ENCODE results near the gene SND1.

The SND1 gene

DNA sequence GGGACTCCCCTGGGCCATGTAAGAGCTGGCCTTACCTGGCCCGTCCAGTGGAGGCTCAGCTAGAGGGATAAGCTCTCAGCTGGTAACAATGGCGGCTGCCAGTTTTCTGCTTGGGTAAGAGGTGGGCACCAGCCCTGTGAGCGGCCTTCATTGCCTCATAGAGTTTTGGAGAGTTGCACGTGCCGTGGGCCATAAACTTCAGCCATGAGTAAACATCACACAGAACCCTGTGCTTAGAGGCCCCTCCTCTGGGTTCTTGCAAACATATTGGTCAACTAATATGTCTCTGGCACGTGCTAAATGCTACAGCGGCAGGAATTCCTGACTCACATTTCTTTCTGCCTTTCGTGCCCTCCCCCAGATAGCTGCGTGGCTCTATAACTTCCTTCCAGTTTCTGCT, 485.2 kb downstream of the SND1 start:
- TF ChIP-seq, protein P1, sequence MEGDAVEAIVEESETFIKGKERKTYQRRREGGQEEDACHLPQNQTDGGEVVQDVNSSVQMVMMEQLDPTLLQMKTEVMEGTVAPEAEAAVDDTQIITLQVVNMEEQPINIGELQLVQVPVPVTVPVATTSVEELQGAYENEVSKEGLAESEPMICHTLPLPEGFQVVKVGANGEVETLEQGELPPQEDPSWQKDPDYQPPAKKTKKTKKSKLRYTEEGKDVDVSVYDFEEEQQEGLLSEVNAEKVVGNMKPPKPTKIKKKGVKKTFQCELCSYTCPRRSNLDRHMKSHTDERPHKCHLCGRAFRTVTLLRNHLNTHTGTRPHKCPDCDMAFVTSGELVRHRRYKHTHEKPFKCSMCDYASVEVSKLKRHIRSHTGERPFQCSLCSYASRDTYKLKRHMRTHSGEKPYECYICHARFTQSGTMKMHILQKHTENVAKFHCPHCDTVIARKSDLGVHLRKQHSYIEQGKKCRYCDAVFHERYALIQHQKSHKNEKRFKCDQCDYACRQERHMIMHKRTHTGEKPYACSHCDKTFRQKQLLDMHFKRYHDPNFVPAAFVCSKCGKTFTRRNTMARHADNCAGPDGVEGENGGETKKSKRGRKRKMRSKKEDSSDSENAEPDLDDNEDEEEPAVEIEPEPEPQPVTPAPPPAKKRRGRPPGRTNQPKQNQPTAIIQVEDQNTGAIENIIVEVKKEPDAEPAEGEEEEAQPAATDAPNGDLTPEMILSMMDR (conservative IDR thresholded peaks at IDR 0.05; ENCODE audit: low read length) = no peak
- H3K4me3 ChIP-seq (ENCODE audit: low read length) = no peak overlapping the region
- peak; percentile 83 for DNase-seq (ENCODE audit: low read depth)

DNA sequence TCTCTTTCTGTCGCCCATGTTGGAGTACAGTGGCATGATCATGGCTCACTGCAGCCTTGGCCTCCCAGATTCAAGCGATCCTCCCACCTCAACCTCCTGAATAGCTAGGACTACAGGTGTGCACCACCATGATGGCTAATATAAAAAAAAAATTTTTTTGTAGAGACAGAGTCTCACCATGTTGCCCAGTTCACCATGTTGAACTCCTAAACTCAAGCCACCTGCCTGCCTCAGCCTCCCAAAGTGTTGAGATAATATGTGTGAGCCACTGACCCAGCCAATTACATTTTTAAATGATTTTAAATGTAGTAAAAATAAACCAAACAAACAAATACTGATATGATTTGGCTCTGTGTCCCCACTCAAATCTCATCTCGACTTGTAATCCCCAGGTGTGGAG, 487.4 kb downstream of the SND1 start:
- TF ChIP-seq, protein P1 (conservative IDR thresholded peaks at IDR 0.05; ENCODE audit: low read length) = no peak
- DNase-seq (ENCODE audit: low read depth) = no peak
- no peak overlapping the region for H3K4me3 ChIP-seq (ENCODE audit: low read length)

DNA sequence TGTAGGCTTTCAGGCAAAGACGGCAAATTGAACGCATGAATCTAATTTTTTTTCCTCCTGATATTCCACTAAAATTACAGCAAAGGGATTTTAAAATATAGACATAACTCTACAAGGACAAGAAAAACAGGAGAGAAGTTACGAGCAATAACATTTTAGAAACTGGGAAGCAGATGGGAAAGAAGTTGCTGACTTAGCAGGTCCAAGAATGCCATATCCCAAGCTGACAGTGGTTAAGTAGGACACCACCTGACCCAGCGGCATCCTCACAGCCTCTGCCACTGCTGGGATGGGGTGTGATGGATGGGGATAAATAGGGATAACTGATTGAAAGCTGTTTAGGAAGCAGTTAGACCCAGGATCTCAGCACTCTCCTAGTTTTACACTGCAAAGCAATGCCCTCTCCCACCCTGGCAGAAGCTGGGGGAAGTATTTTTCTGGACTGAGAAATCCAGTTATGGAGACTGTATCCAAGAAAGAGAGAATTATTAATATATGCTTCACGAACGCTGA, 489.7 kb downstream of the SND1 start:
- no peak overlapping the region for H3K4me3 ChIP-seq (ENCODE audit: low read length)
- no peak for DNase-seq (ENCODE audit: low read depth)
- TF ChIP-seq, protein P1 (conservative IDR thresholded peaks at IDR 0.05; ENCODE audit: low read length) = no peak
